GM12872 (cell line): ENCODE results near the gene MORN1.

Experiments
- CTCF ChIP-seq: IDR thresholded peaks from 3 replicates; pipeline ENCODE4 v1.5.1; 2011; ENCODE audit warnings: low read depth, mild to moderate bottlenecking, low read length, moderate library complexity; ENCODE audit not compliant: insufficient read depth

Gene MORN1

GRCh38 chr1:2282556-2283270, 108.6 kb downstream of the MORN1 start:
- TF ChIP-seq CTCF, result no peak

GRCh38 chr1:2279817-2280216, 111.5 kb downstream of the MORN1 start:
- TF ChIP-seq CTCF, result no peak

GRCh38 chr1:2279210-2279639, 112.1 kb downstream of the MORN1 start:
- TF ChIP-seq CTCF, result no peak

- TF ChIP-seq CTCF, result no peak
Measured at GRCh38 chr1:2278591-2279209, 112.7 kb downstream of the MORN1 start.

GRCh38 chr1:2277741-2278488, 113.4 kb downstream of the MORN1 start:
- no peak for TF ChIP-seq CTCF

- no peak for TF ChIP-seq CTCF
Measured at GRCh38 chr1:2276803-2277580, 114.4 kb downstream of the MORN1 start.

- TF ChIP-seq CTCF, result no peak
Measured at GRCh38 chr1:2275796-2276536, 115.4 kb downstream of the MORN1 start.
